HepG2 (cell line): Measurements from ENCODE around the gene BBLN. TPM values are rescaled to one million over a fixed set of nuclear protein-coding genes. Genes with fewer than 3 reads are reported as not detected.

ENCODE experiments used
- ATAC-seq: fragments of 200-7000 bp; cut with Tn5 transposase; 3 replicates; pipeline ENCODE4 v1.9.1; 2020; ENCODE audit warnings: mild to moderate bottlenecking, moderate library complexity
- BruUV-seq: library from RNA; stranded (reverse); fragments of 400-500 nt; replicated peaks from 2 replicates; lab custom pipeline; 2021; lab: Mats Ljungman, UMichigan
- CTCF ChIA-PET: fragments of 300-600 bp; formaldehyde crosslinking; extraction: SDS; loops from one replicate; lab custom pipeline; 2021; ENCODE audit warnings: low total read pairs, inconsistent platforms, low intra/inter-chr PET ratio; lab: Yijun Ruan, JAX
- POLR2A ChIA-PET: fragments of 350-600 bp; sonication (Branson Sonifier 250); formaldehyde crosslinking; loops from one replicate; lab custom pipeline; 2020; ENCODE audit warnings: antibody characterized with exemption, inconsistent platforms; lab: Yijun Ruan, JAX
- DNase-seq: peaks from one replicate; pipeline ENCODE4 v3.0.0-alpha.2; 2015; ENCODE audit warnings: low spot score
- FAIRE-seq: peaks from 3 replicates; lab custom pipeline; 2011; peaks lifted over from hg19 to GRCh38; lab: Jason Lieb, UNC
- H2AFZ ChIP-seq: one replicate; pipeline ENCODE4 v1.6.1; 2011; ENCODE audit warnings: low read length, inconsistent platforms
- H3K27ac ChIP-seq: fragments of 300-600 bp; 3 replicates; pipeline ENCODE4 v1.8.0; 2011; ENCODE audit warnings: mixed run types, mild to moderate bottlenecking, mixed read lengths, low read length, inconsistent platforms; ENCODE audit not compliant: insufficient read depth; ENCODE audit errors: extremely low read length
- H3K27me3 ChIP-seq, 2 experiments: fragments of 200-600 bp in 1 of 2; 2 replicates in 1 of 2; 3 replicates in 1 of 2; pipeline versions ENCODE4 v1.6.0 to v1.8.0; 2011; ENCODE audit warnings: low read length in 2 of 2, mild to moderate bottlenecking in 2 of 2, moderate library complexity in 2 of 2, inconsistent platforms in 1 of 2; ENCODE audit not compliant: insufficient read depth in 2 of 2, control insufficient read depth in 1 of 2
- H3K36me3 ChIP-seq, 2 experiments: fragments of 200-600 bp in 1 of 2; replicated peaks in 1 of 2; 2 replicates in 1 of 2; 3 replicates in 1 of 2; pipeline versions ENCODE4 v1.5.1 to v1.8.0; 2011; ENCODE audit warnings: low read length in 2 of 2, inconsistent platforms in 1 of 2; ENCODE audit not compliant: insufficient read depth in 2 of 2, control insufficient read depth in 1 of 2
- H3K4me1 ChIP-seq: 2 replicates; pipeline ENCODE4 v1.5.1; 2012; ENCODE audit warnings: low read length, inconsistent platforms; ENCODE audit not compliant: insufficient read depth
- H3K4me2 ChIP-seq: 2 replicates; pipeline ENCODE4 v1.6.0; 2011; ENCODE audit warnings: low read depth, low read length, inconsistent platforms
- H3K4me3 ChIP-seq, 3 experiments: fragments of 200-600 bp in 1 of 3; sonication (generic), shearing (Covaris generic) in 1 of 3; replicated peaks in 1 of 3; 2 replicates each; pipeline ENCODE4 v1.5.1; 2011 to 2016; ENCODE audit warnings: low read length in 3 of 3, inconsistent platforms in 2 of 3, low read depth in 2 of 3, mild to moderate bottlenecking in 2 of 3, control low read depth in 1 of 3, mixed read lengths in 1 of 3; ENCODE audit not compliant: insufficient read depth in 1 of 3
- H3K79me2 ChIP-seq: one replicate; pipeline ENCODE4 v1.6.1; 2011; ENCODE audit warnings: low read length, inconsistent platforms; ENCODE audit not compliant: insufficient read depth
- H3K9ac ChIP-seq: 2 replicates; pipeline ENCODE4 v1.6.0; 2011; ENCODE audit warnings: mild to moderate bottlenecking, low read depth, low read length, inconsistent platforms; ENCODE audit not compliant: insufficient read depth
- H3K9me3 ChIP-seq: 2 replicates; pipeline ENCODE4 v1.5.1; 2012; ENCODE audit warnings: mild to moderate bottlenecking, low read length
- H4K20me1 ChIP-seq: 2 replicates; pipeline ENCODE4 v1.6.0; 2011; ENCODE audit warnings: inconsistent platforms, mild to moderate bottlenecking, low read length, moderate library complexity; ENCODE audit not compliant: insufficient read depth
- AGO2 ChIP-seq: fragments of 200-400 bp; formaldehyde crosslinking; optimal IDR thresholded peaks from 2 replicates; pipeline ENCODE3; 2017; ENCODE audit warnings: mild to moderate bottlenecking, low read depth, low read length, moderate library complexity
- GATAD1 ChIP-seq: IDR thresholded peaks from 2 replicates; pipeline ENCODE4 v1.6.1; 2016; ENCODE audit warnings: missing genetic modification reagents, missing compliant biosample characterization
- POLR2G ChIP-seq: fragments of 200-400 bp; formaldehyde crosslinking; IDR thresholded peaks from 2 replicates; pipeline ENCODE4 v1.6.1; 2018; ENCODE audit warnings: mild to moderate bottlenecking, low read depth, low read length, moderate library complexity
- RBFOX2 ChIP-seq: fragments of 200-400 bp; formaldehyde crosslinking; IDR thresholded peaks from 2 replicates; pipeline ENCODE4 v1.6.1; 2017; ENCODE audit warnings: low read depth, mild to moderate bottlenecking, low read length
- RBM22 ChIP-seq: fragments of 200-400 bp; formaldehyde crosslinking; optimal IDR thresholded peaks from 2 replicates; pipeline ENCODE3; 2017; ENCODE audit warnings: mild to moderate bottlenecking, low read length, moderate library complexity
- SOX5 ChIP-seq: IDR thresholded peaks from 2 replicates; pipeline ENCODE4 v1.6.1; 2016; ENCODE audit warnings: borderline replicate concordance
- ZC3H4 ChIP-seq: sonication (generic); formaldehyde crosslinking; IDR thresholded peaks from 2 replicates; pipeline ENCODE4 v1.4.0; 2020; ENCODE audit warnings: missing genetic modification reagents, borderline replicate concordance
- ZNF264 ChIP-seq: sonication (generic); formaldehyde crosslinking; IDR thresholded peaks from 2 replicates; pipeline ENCODE4 v1.4.0; 2020; ENCODE audit warnings: missing genetic modification reagents
- ZNF296 ChIP-seq: sonication (generic); formaldehyde crosslinking; conservative IDR thresholded peaks from 2 replicates; pipeline ENCODE4 v1.5.0; 2020; ENCODE audit warnings: mild to moderate bottlenecking, missing genetic modification reagents
- ZNF460 ChIP-seq: sonication (generic); formaldehyde crosslinking; IDR thresholded peaks from 2 replicates; pipeline ENCODE4 v1.5.1; 2020; ENCODE audit warnings: missing genetic modification reagents, mild to moderate bottlenecking, borderline replicate concordance
- ZNF878 ChIP-seq: sonication (generic); formaldehyde crosslinking; IDR thresholded peaks from 2 replicates; pipeline ENCODE4 v1.8.1; 2023; ENCODE audit warnings: mild to moderate bottlenecking, missing genetic modification reagents, moderate library complexity
- WGBS: methylation state at CpG from one replicate; pipeline ENCODE4 v1.1.6; 2017; ENCODE audit warnings: low lambda C conversion rate; 5-methylcytosine and 5-hydroxymethylcytosine counted together
- in situ Hi-C: cut with HindIII; loops from 2 replicates; pipeline ENCODE4 v1.10.0; 2017; ENCODE audit warnings: low pct_unique_long_range_greater_than_20kb; ENCODE audit not compliant: extremely low pct_ligation_motif_present
- intact Hi-C: fragments of 100-400 bp; cut with micrococcal nuclease; formaldehyde crosslinking; loops from one replicate; pipeline ENCODE4 v1.10.0; 2022; ENCODE audit not compliant: unreplicated experiment
- polyA plus RNA-seq, 8 experiments: library from polyadenylated mRNA; depleted of rRNA in 3 of 8; stranded (reverse) in 7 of 8; unstranded in 1 of 8; fragments of >200 nt; fragmentation: Illumina TruSeq in 4 of 8; extraction: Trizol in 4 of 8; gene quantifications; 2 replicates each; pipeline versions ENCODE4 v1.2.1 to v1.2.3, GENCODE V29; 2011 to 2016; ENCODE audit warnings: low read depth in 4 of 8, missing spikeins in 1 of 8, mixed read lengths in 1 of 8; ENCODE audit not compliant: insufficient read depth in 1 of 8
- total RNA-seq, 5 experiments: library from RNA; depleted of rRNA; stranded (reverse); fragments of >200 nt; fragmentation: Illumina TruSeq; extraction: Trizol; gene quantifications; 2 replicates each; pipeline ENCODE4 v1.2.3, GENCODE V29; 2016; ENCODE audit warnings: low read depth in 1 of 5

The BBLN gene
- total and polyA plus RNA-seq, 2 of the 13 experiments (the other 11 are each of a cell fraction or from before 2014, with no cell fraction given): 27.6 to 33.1 TPM

GRCh38 chr9:128120741-128121465 lies 39.2 kb upstream of the BBLN start:
- BruUV-seq: no TSS peak
- ChIA-PET POLR2A (interaction anchor here (0.8 to 1.2 kb wide), 2 partner anchors 23 to 39 kb away, joined by 3 read pairs; no protein-coding TSS in a partner anchor), CTCF (no interaction called here)
- no peak for ATAC-seq
- Histone ChIP-seq H3K4me1 (peaks cover 38% of the 10 kb centered on the region), H2AFZ (no peak overlapping the region), H3K4me3 (no peak overlapping the region), H3K27me3 (no peaks in the 10 kb centered on the region), H3K4me2 (no peak overlapping the region), H3K36me3 (peaks cover 5 to 38% of the 10 kb centered on the region in 2 experiments; a peak in 3 of 5 replicates), H3K9me3 (no peaks in the 10 kb centered on the region), H3K9ac (no peak overlapping the region), H3K79me2 (peaks cover 11% of the 10 kb centered on the region), H4K20me1 (peaks cover 4% of the 10 kb centered on the region; the same call in 1 of the 2 replicates), H3K27ac (no peak overlapping the region)
- 96% methylated on average over 4 of the region's 29 CpGs for WGBS
- in situ Hi-C loops (no loop called here), intact Hi-C loops (no loop called here)
- no peak for FAIRE-seq
- DNase-seq: no peak
- TF ChIP-seq SOX5 (CRISPR knock-in tag) (no peak), ZC3H4 (CRISPR knock-in tag) (no peak), ZNF296 (CRISPR knock-in tag) (no peak), RBM22 (peak; percentile 22), AGO2 (peak; percentile 47), ZNF264 (CRISPR knock-in tag) (no peak), POLR2G (peak; percentile 9; the same call in 1 of the 2 replicates), RBFOX2 (peak; percentile 71), GATAD1 (CRISPR knock-in tag) (no peak), ZNF460 (CRISPR knock-in tag) (no peak), ZNF878 (no peak)
